Activated effector memory CD4-positive, alpha-beta T cell treated with anti-CD3 and anti-CD28 coated beads, Interleukin-2, amount 50 U/mL, for 16 hours (primary cell): Measurements from ENCODE around the gene ADCY7.

Source experiments
- DNase-seq: peaks from one replicate; pipeline ENCODE4 v3.0.0-alpha.2; 2020

Gene ADCY7

GRCh38 chr16:50315346-50315997 is 49.1 kb downstream of the ADCY7 start:
- DNase-seq, result no peak

GRCh38 chr16:50316102-50316847 is 49.9 kb downstream of the ADCY7 start:
- no peak for DNase-seq

GRCh38 chr16:50316848-50317630 is 50.7 kb downstream of the ADCY7 start:
- no peak for DNase-seq

GRCh38 chr16:50318796-50319578 is 52.6 kb downstream of the ADCY7 start:
- no peak for DNase-seq

GRCh38 chr16:50320310-50320709 is 54.0 kb downstream of the ADCY7 start:
- no peak for DNase-seq

- no peak for DNase-seq
Observed at GRCh38 chr16:50322333-50322732, 56.0 kb downstream of the ADCY7 start.

GRCh38 chr16:50323335-50324011 is 57.1 kb downstream of the ADCY7 start:
- DNase-seq, result peak; percentile 59

- no peak for DNase-seq
Observed at GRCh38 chr16:50324345-50324744, 58.0 kb downstream of the ADCY7 start.

- no peak for DNase-seq
Observed at GRCh38 chr16:50326264-50326663, 59.9 kb downstream of the ADCY7 start.

- DNase-seq, result peak; percentile 77
Observed at GRCh38 chr16:50326835-50327465, 60.6 kb downstream of the ADCY7 start.

- no peak for DNase-seq
Observed at GRCh38 chr16:50329446-50330189, 63.3 kb downstream of the ADCY7 start.

GRCh38 chr16:50331570-50331969 is 65.2 kb downstream of the ADCY7 start:
- no peak for DNase-seq

- no peak for DNase-seq
Observed at GRCh38 chr16:50332599-50332998, 66.2 kb downstream of the ADCY7 start.

- no peak for DNase-seq
Observed at GRCh38 chr16:50334106-50334975, 68.0 kb downstream of the ADCY7 start.

GRCh38 chr16:50335196-50335958 is 69.0 kb downstream of the ADCY7 start:
- peak; percentile 69 for DNase-seq

GRCh38 chr16:50336884-50337283 is 70.5 kb downstream of the ADCY7 start:
- no peak for DNase-seq

- DNase-seq, result no peak
Observed at GRCh38 chr16:50338371-50339231, 72.2 kb downstream of the ADCY7 start.

GRCh38 chr16:50340578-50340977 is 74.2 kb downstream of the ADCY7 start:
- DNase-seq, result no peak
